SJSA1 (cell line): ENCODE data around the gene ANKFN1. TPM values are rescaled to one million over a fixed set of nuclear protein-coding genes. Genes with fewer than 3 reads are reported as not detected.

Experiments used
- DNase-seq, 2 experiments: peaks; one replicate each; pipeline ENCODE4 v3.0.0-alpha.2; 2015 to 2020; ENCODE audit warnings: low spot score in 2 of 2, low read depth in 1 of 2
- H3K27ac ChIP-seq: fragments of 250-450 bp; sonication (Bioruptor Pico); 2 replicates; pipeline ENCODE4 v1.5.1; 2020; ENCODE audit warnings: mild to moderate bottlenecking, moderate library complexity
- H3K27me3 ChIP-seq: fragments of 250-450 bp; sonication (Bioruptor Pico); replicated peaks from 2 replicates; pipeline ENCODE4 v1.5.1; 2020; ENCODE audit warnings: mild to moderate bottlenecking, moderate library complexity
- H3K36me3 ChIP-seq: fragments of 250-450 bp; sonication (Bioruptor Pico); 2 replicates; pipeline ENCODE4 v1.5.1; 2020; ENCODE audit warnings: mild to moderate bottlenecking
- H3K4me1 ChIP-seq: fragments of 250-450 bp; sonication (Bioruptor Pico); replicated peaks from 2 replicates; pipeline ENCODE4 v1.6.1; 2021; ENCODE audit warnings: mild to moderate bottlenecking
- H3K4me3 ChIP-seq: fragments of 250-450 bp; sonication (Bioruptor Pico); 2 replicates; pipeline ENCODE4 v1.5.1; 2020; ENCODE audit warnings: mild to moderate bottlenecking
- H3K9me3 ChIP-seq: fragments of 250-450 bp; sonication (Bioruptor Pico); replicated peaks from 2 replicates; pipeline ENCODE4 v1.5.1; 2020; ENCODE audit warnings: mild to moderate bottlenecking
- total RNA-seq: library from RNA; depleted of rRNA; stranded (reverse); fragments of >200 nt; shearing (Covaris generic); gene quantifications from 2 replicates; pipeline ENCODE4 v1.2.3, GENCODE V29; 2014

Gene ANKFN1
- total RNA-seq, 1 experiment from 2014 or later = 0.32 TPM

DNA sequence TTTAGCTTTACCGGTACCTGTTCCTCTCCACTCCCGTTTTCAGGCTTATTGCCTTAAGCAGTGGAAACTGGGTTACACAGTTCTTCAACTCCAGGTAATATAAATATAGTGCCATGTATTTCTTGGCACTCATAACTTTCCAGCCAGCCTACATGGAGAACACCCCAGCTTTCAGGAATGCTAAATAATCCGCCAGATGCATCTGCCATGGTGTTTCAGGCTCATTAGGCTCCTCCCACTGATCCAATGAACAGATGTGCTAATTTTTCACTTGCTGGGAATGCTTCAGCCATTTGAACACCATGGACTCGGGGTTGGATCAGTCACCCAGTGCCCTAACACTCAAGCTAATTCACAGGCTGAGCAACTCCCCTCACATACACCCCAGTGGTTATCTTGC, 4.6 kb downstream of the ANKFN1 start:
- Histone ChIP-seq H3K4me3 (no peak overlapping the region), H3K36me3 (no peaks in the 10 kb centered on the region), H3K27ac (no peak overlapping the region), H3K27me3 (no peaks in the 10 kb centered on the region), H3K9me3 (no peaks in the 10 kb centered on the region), H3K4me1 (peaks cover 5% of the 10 kb centered on the region; the same call in 1 of the 2 replicates)
- no peak for DNase-seq

DNA sequence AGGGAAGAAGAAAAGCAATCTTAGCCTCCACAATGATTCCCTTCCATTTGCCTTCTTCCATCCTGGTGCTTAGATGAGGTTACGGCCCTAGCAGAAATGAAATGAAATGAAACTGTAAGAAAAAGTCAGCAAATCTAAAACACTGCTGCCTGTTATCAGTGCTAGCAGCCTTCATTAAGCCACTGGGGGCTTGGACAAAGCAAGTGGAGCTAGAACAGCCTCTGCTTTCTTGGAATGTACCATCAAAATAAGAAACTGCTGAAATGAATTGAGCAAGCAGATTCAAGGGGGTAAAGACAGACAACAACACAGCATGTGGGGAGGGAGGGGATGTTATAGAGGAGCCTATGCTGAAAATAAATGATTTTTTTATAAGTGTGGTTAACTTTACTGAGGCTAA, 5.1 kb downstream of the ANKFN1 start:
- H3K4me3 ChIP-seq = no peak overlapping the region
- no peak overlapping the region for H3K27ac ChIP-seq
- peaks cover 6% of the 10 kb centered on the region; the same call in 1 of the 2 replicates for H3K4me1 ChIP-seq
- no peaks in the 10 kb centered on the region for H3K9me3 ChIP-seq
- H3K36me3 ChIP-seq = no peaks in the 10 kb centered on the region
- no peak for DNase-seq
- no peaks in the 10 kb centered on the region for H3K27me3 ChIP-seq

DNA sequence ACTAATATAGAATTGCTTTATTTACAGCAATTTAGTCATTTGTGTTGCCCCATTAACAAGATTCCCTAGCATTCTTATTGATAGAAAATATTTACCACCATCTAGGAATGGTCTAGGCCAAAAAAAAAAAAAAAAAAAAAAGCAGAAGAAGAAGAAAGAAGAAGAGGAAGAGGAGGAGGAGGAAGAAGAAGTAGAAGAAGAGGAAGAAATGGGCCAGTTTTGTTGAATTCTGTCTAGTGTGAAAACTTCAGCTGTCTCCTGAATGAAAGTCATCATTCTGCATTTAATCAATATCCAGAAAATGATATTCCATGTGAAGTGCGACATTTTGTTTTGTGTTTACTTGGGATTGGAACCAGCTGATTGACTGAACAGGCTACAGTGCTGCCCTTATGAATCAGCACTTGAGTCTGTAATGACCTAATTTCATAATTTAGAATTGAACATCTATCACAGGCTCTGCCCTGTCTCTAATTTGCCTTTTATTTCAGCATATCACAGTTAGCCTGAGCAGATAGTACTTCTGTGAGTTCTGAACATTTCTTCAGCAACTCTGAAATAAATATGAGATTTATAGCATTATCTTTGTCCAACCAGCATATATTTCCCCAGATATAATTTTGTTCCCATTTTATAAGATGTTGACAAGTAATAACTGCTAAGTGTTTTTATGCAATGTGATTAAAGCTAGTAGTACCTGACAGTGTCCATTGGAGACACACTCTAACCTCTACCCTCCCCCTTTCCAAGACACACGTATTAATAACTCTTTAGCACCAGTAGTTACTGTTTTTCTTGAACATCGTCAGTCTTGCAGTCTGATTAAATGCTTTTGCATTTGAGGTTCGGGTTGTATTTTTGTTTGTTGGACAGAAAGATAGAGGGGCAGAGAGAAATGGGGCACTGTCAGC, 5.9 kb downstream of the ANKFN1 start:
- no peak overlapping the region for H3K4me3 ChIP-seq
- DNase-seq = no peak
- H3K36me3 ChIP-seq = no peaks in the 10 kb centered on the region
- H3K4me1 ChIP-seq = peaks cover 10% of the 10 kb centered on the region; the same call in 1 of the 2 replicates
- H3K27ac ChIP-seq = no peak overlapping the region
- no peaks in the 10 kb centered on the region for H3K27me3 ChIP-seq
- H3K9me3 ChIP-seq = no peaks in the 10 kb centered on the region

DNA sequence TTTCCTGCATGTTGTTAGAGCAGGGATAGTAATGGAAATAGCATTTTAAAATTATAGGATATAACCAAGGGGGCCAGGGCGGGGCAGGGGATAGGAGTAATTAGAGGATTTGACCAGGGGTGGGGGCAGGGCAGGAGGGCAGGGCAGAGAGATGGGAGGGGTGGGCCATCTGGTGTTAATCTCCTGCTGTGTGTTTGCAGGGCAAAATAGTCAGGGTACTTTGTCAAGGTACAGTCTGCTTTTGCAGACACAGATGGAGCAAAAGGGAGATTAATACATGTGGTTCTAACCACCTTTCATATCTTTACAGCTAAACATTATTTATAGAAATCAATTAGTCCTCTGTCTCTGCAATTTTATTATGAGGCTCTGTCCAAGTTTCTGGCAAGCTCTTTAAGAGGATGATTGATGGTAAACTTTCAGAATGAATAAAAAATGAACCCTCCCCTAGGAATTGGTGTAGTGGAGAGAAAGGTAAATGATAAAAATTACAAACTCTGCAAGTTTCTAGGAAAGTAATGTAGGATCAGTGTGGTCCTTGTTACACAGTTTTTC, 6.6 kb downstream of the ANKFN1 start:
- no peaks in the 10 kb centered on the region for H3K9me3 ChIP-seq

DNA sequence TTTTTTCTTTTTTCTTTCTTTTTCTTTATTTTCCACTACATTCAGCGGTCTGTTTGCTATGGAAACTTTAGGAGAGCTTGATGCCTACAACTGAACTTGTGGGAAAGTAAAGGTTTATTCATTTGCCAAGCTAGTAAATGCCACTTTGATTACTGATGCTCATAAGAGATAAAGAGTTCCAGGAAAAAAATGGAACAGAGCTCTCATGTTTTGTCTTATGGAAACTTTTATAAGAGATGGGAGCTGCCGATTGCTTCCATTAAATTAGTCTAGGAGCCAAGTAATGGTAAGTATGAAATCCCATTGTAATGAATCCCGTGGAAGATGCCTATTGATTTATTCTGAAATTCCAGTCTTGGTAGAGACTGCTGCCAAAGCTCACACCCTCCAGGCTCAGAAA, 7.1 kb downstream of the ANKFN1 start:
- no peak for DNase-seq
- no peaks in the 10 kb centered on the region for H3K9me3 ChIP-seq
- H3K4me1 ChIP-seq = peaks cover 10% of the 10 kb centered on the region; the same call in 1 of the 2 replicates
- no peaks in the 10 kb centered on the region for H3K27me3 ChIP-seq
- no peak overlapping the region for H3K27ac ChIP-seq
- no peak overlapping the region for H3K4me3 ChIP-seq
- no peaks in the 10 kb centered on the region for H3K36me3 ChIP-seq

More for the DNA sequence above, 6.6 kb downstream of the ANKFN1 start:
- H3K27ac ChIP-seq = no peak overlapping the region
- H3K4me3 ChIP-seq = no peak overlapping the region
- peaks cover 10% of the 10 kb centered on the region; the same call in 1 of the 2 replicates for H3K4me1 ChIP-seq
- no peak for DNase-seq
- no peaks in the 10 kb centered on the region for H3K36me3 ChIP-seq
- no peaks in the 10 kb centered on the region for H3K27me3 ChIP-seq

DNA sequence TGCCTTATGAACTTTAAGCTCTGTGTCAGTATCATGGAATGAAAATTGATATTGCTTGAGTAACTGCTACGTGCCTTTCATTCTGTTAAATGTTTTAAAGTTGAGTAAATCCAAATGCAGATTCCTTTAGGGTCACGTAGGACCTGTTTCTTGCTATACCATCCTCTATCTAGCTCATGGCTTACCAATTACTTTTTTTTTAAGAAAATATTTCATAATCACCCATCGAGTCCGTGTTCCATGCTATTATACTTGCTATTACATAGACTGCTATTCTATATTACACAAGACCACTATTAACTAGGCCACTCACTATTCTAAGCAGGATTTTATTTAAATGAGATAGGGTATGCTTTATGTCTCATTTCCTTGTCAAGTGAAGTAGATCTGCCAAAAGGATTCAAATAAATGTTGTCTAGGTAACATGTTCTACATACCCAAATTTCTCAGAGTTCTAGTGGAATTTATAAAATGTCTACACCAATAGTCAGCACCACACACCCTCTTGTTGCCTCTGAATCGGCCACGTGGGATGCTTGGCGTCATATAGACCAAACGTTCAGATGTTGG, 11.9 kb downstream of the ANKFN1 start:
- no peak overlapping the region for H3K4me3 ChIP-seq
- peaks cover 10% of the 10 kb centered on the region; the same call in 1 of the 2 replicates for H3K4me1 ChIP-seq
- H3K27me3 ChIP-seq = no peaks in the 10 kb centered on the region
- H3K27ac ChIP-seq = no peak overlapping the region; the same call in 1 of the 2 replicates
- no peaks in the 10 kb centered on the region for H3K36me3 ChIP-seq
- no peak for DNase-seq
- H3K9me3 ChIP-seq = no peaks in the 10 kb centered on the region

DNA sequence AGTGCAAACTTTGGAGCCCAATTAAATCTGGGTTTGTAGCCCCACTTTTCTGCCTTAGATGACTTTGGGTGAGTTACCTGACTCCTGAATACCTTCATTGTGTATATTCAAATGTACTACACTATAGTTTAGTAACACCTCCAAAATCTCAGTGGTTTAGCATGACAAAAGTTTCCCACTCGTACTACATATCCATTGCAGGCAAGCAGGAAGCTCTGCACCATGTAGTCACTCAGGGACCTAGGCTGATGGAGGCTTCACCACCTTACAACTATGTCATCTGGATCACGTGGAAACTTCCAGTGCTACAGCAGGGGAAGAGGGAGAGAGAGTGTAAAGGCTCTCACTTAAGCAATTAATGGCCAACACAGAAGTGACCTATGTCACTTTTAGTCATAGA, 14.2 kb downstream of the ANKFN1 start:
- no peak for DNase-seq
- no peaks in the 10 kb centered on the region for H3K9me3 ChIP-seq
- H3K4me1 ChIP-seq = peaks cover 25% of the 10 kb centered on the region
- H3K4me3 ChIP-seq = no peak overlapping the region
- no peaks in the 10 kb centered on the region for H3K36me3 ChIP-seq
- H3K27me3 ChIP-seq = no peaks in the 10 kb centered on the region
- H3K27ac ChIP-seq = no peak overlapping the region

DNA sequence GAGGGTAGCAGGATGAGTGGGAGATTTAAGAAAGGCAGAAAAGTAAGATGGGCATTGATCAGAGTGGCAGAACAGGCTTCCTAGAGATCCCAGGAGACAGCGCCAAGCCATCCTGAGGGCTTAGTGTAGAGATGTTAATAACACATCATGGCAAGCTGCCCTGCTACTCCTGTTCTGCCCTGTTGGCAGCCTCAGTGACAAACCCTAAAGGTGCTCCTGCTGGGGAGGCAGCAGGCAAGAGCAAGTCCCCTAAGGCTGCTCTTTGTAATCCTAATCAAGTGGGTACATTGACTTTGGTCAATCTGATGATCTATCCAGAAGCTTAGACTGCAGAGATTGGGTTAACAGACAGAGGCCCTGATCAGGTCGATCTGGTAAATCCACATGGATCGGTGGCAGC, 16.3 kb downstream of the ANKFN1 start:
- H3K4me1 ChIP-seq = peaks cover 34% of the 10 kb centered on the region
- no peak overlapping the region for H3K27ac ChIP-seq
- H3K9me3 ChIP-seq = no peaks in the 10 kb centered on the region
- H3K4me3 ChIP-seq = no peak overlapping the region
- no peaks in the 10 kb centered on the region for H3K36me3 ChIP-seq
- H3K27me3 ChIP-seq = no peaks in the 10 kb centered on the region
- no peak for DNase-seq

DNA sequence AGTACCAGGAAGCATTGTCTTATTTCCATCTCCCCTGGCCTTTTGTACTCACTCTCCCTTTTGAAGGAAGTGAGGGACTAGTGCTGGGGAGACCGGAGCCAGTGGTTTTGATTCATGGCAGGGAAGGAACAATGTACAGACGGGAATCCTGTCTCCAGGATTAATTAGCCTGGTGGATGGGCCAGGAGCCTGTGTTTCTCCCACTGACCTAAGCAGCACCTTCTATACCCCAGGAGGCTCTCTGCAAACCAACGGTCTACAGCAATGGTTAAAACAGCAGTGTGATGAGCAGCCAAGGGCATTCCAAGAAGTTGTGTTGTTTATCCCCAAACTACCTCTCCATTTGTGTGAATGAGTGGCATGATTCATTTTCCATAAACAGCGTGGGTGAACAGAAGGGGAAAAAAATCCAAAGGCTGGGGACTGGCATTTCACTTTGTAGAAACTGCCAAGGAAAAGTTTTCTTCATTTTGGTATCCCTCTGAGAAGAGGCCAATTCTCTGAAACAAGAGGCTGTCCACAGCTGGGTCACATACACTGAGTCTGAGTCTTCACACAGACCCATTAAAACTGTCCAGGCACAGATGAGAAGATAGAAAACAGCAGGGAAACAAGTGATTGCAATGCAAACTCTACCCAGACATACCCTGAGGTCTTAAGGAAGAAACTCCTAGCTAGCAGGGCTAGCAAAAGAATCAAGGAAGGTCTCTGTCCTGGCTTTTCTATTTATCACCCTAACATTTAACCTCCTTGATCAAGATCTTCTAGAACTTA, 18.1 kb downstream of the ANKFN1 start:
- Histone ChIP-seq H3K9me3 (no peaks in the 10 kb centered on the region), H3K27me3 (no peaks in the 10 kb centered on the region), H3K4me1 (peaks cover 51% of the 10 kb centered on the region), H3K4me3 (no peak overlapping the region), H3K27ac (peak overlapping the region; percentile 37), H3K36me3 (no peaks in the 10 kb centered on the region)
- peak in 1 of 2 experiments; percentile 50 for DNase-seq

DNA sequence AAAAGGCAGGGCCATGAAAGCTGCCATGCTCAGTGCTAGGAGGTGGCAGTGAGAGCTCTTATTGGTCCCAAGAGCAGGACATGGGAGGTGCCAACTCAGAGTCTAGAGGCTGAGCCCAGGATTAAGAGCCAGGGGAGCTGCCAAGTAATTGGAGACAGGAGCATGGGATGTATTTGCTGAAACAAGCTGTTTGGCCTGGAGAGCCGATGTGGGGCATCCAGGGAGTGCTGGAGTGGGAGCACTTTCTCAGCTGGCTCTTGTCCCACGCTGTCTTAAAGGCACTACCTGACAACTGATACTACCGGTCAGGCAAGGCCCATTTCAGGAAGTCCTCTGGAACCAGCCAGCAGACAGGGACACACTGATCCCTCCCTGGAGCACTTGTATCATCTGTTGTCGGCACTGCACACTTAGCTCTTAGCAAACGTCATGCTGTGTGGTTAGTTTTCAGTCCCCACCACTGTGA, 19.3 kb downstream of the ANKFN1 start:
- Histone ChIP-seq H3K9me3 (no peaks in the 10 kb centered on the region), H3K27ac (no peak overlapping the region), H3K4me3 (no peak overlapping the region), H3K36me3 (no peaks in the 10 kb centered on the region), H3K4me1 (peaks cover 63% of the 10 kb centered on the region), H3K27me3 (no peaks in the 10 kb centered on the region)
- DNase-seq = no peak

DNA sequence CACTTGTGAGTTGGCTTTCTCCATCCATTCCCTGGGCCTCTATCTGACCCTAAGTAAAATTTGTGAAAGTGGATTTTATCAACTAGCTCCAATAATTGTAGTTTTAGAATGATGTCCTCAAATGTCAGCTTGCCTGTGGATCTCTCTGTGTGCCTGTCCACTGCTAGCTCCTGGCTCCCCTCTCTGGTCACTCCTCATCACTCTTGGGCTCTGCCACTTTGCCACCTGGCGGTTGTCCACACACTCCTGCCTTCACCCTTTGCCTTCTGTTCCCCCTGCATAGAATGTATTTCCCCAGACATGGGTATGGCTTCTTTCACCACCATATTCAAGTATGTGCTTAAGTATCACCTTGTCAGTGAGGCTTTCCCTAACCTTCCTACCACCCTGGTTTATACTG, 19.8 kb downstream of the ANKFN1 start:
- DNase-seq = no peak
- no peaks in the 10 kb centered on the region for H3K27me3 ChIP-seq
- no peak overlapping the region for H3K4me3 ChIP-seq
- H3K9me3 ChIP-seq = no peaks in the 10 kb centered on the region
- no peak overlapping the region for H3K27ac ChIP-seq
- H3K4me1 ChIP-seq = peaks cover 63% of the 10 kb centered on the region
- H3K36me3 ChIP-seq = no peaks in the 10 kb centered on the region

DNA sequence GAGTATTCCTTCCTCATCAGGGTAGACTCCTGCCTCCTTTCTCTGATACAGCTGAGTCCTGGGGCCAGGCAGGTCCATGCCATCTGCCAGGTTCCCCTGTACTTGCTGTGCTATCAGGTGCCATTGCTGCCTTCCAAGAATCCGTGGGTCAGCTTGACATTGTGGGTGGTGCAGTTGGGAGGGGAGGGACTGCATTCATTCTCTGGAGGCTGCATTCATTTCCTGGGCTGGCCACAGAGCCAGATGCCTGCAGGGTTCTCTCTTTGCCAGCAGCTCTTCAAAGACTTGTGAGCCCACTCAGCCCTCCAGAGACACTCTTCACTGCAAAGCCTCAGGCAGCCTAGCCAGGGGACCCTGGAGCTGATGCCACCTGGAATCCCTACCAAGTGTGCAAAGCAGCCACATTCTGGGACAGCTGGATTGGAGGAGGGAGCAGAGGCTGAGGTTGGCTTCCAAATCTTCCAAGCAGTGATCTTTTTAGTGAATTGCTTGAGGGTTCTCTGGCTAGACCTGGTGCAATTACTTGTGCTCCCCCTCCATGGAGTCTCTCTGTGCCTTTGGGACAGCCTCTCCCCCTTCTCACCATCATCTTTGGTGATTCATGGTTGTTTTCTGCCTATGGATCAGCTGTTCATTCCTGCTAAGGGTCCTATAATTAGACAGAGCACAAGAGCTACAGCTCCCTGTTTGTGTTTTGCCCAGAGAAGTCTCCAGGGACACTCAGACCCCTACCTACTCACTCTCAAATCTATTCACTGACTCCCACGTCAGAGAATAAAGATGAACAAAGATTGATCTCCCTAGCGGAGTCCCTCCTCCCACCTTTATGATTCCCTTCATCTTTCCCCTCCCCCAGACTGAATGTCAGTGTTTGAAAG, 20.9 kb downstream of the ANKFN1 start:
- no peaks in the 10 kb centered on the region for H3K9me3 ChIP-seq
- H3K4me1 ChIP-seq = peaks cover 63% of the 10 kb centered on the region
- no peak overlapping the region for H3K4me3 ChIP-seq
- no peaks in the 10 kb centered on the region for H3K27me3 ChIP-seq
- no peaks in the 10 kb centered on the region for H3K36me3 ChIP-seq
- peak overlapping the region; percentile 1 for H3K27ac ChIP-seq
- DNase-seq = peak; percentile 63 to 72
